Endothelial cell of umbilical vein (primary cell): ENCODE data around the gene CLEC12A. TPM values are rescaled to one million over a fixed set of nuclear protein-coding genes. Genes with fewer than 3 reads are reported as not detected.
A peak's percentile ranks its signal among the peaks of the same experiment; 100 is the strongest.

Source experiments
- BruUV-seq: library from RNA; stranded (reverse); fragments of 400-500 nt; replicated peaks from 2 replicates; lab custom pipeline; 2021; lab: Mats Ljungman, UMichigan
- CTCF ChIA-PET: fragments of 300-600, 350-600 bp; sonication (Branson Sonifier 250); formaldehyde crosslinking; loops from one replicate; lab custom pipeline; 2021; ENCODE audit warnings: antibody characterized with exemption, inconsistent platforms; lab: Charles Lee
- POLR2A ChIA-PET: fragments of 300-600, 350-600 bp; sonication (Branson Sonifier 250); formaldehyde crosslinking; loops from one replicate; lab custom pipeline; 2021; ENCODE audit warnings: antibody characterized with exemption, inconsistent platforms; lab: Charles Lee
- DNase-seq: peaks from one replicate; pipeline ENCODE4 v3.0.0-alpha.2; 2011; ENCODE audit warnings: low read depth, low spot score
- FAIRE-seq: peaks from 2 replicates; lab custom pipeline; 2011; peaks lifted over from hg19 to GRCh38; lab: Jason Lieb, UNC
- H2AFZ ChIP-seq: 2 replicates; pipeline ENCODE4 v1.6.0; 2012; ENCODE audit warnings: low read depth, low read length, control low read depth, inconsistent platforms
- H3K27ac ChIP-seq: 2 replicates; pipeline ENCODE4 v1.5.1; 2011; ENCODE audit warnings: low read depth, mild to moderate bottlenecking, control low read depth, low read length, moderate library complexity; ENCODE audit not compliant: insufficient read depth
- H3K27me3 ChIP-seq, 2 experiments: 2 replicates each; pipeline versions ENCODE4 v1.6.0 to v1.6.1; 2011; ENCODE audit warnings: low read length in 2 of 2, mixed read lengths in 1 of 2; ENCODE audit not compliant: control insufficient read depth in 2 of 2, insufficient read depth in 2 of 2
- H3K36me3 ChIP-seq, 2 experiments: 2 replicates in 1 of 2; 3 replicates in 1 of 2; pipeline ENCODE4 v1.5.1; 2011; ENCODE audit warnings: low read length in 2 of 2, mild to moderate bottlenecking in 1 of 2, moderate library complexity in 1 of 2; ENCODE audit not compliant: control insufficient read depth in 2 of 2, insufficient read depth in 2 of 2; ENCODE audit errors: extremely low read depth in 1 of 2
- H3K4me1 ChIP-seq: 3 replicates; pipeline ENCODE4 v1.5.1; 2011; ENCODE audit warnings: mild to moderate bottlenecking, low read length; ENCODE audit not compliant: control insufficient read depth, insufficient read depth; ENCODE audit errors: extremely low read depth
- H3K4me2 ChIP-seq: 2 replicates; pipeline ENCODE4 v1.6.1; 2011; ENCODE audit warnings: low read length, control low read depth, mixed read lengths; ENCODE audit not compliant: insufficient read depth
- H3K4me3 ChIP-seq, 3 experiments: fragments of 200-600 bp in 1 of 3; sonication (generic), shearing (Covaris generic) in 1 of 3; replicated peaks in 1 of 3; 2 replicates each; pipeline ENCODE4 v1.5.1; 2011 to 2016; ENCODE audit warnings: control low read depth in 3 of 3, low read length in 3 of 3, mild to moderate bottlenecking in 2 of 3, inconsistent platforms in 1 of 3, low read depth in 1 of 3, moderate library complexity in 1 of 3; ENCODE audit not compliant: insufficient read depth in 1 of 3
- H3K79me2 ChIP-seq: 2 replicates; pipeline ENCODE4 v1.6.0; 2012; ENCODE audit warnings: low read length, inconsistent platforms; ENCODE audit not compliant: control insufficient read depth, insufficient read depth
- H3K9ac ChIP-seq: replicated peaks from 2 replicates; pipeline ENCODE3; 2011; ENCODE audit warnings: low read length, control low read depth; ENCODE audit not compliant: insufficient read depth; ENCODE audit errors: extremely low read depth
- H3K9me1 ChIP-seq: replicated peaks from 3 replicates; pipeline ENCODE4 v1.6.0; 2011; ENCODE audit warnings: mild to moderate bottlenecking, low read length; ENCODE audit not compliant: control insufficient read depth, insufficient read depth; ENCODE audit errors: extremely low read depth
- H3K9me3 ChIP-seq: replicated peaks from 2 replicates; pipeline ENCODE4 v1.5.1; 2012; ENCODE audit warnings: low read length, inconsistent platforms; ENCODE audit not compliant: control insufficient read depth, insufficient read depth
- H4K20me1 ChIP-seq: replicated peaks from 2 replicates; pipeline ENCODE3; 2011; ENCODE audit warnings: mild to moderate bottlenecking, low read length; ENCODE audit not compliant: control insufficient read depth, insufficient read depth; ENCODE audit errors: extremely low read depth
- CTCF ChIP-seq, 2 donors: IDR thresholded peaks; 1 replicate in 1 of 2; 2 replicates in 1 of 2; pipeline ENCODE4 v1.5.1; 2011; ENCODE audit warnings: low read length in 2 of 2, mild to moderate bottlenecking in 2 of 2, moderate library complexity in 2 of 2, control low read depth in 1 of 2, inconsistent platforms in 1 of 2, low read depth in 1 of 2; ENCODE audit not compliant: insufficient read depth in 1 of 2; ENCODE audit errors: extremely low read depth in 1 of 2
- EZH2 ChIP-seq: IDR thresholded peaks from 2 replicates; pipeline ENCODE4 v1.6.1; 2012; ENCODE audit warnings: borderline replicate concordance, low read depth, mild to moderate bottlenecking, moderate library complexity, low read length, inconsistent platforms; ENCODE audit not compliant: severe bottlenecking
- FOS ChIP-seq: IDR thresholded peaks from 2 replicates; pipeline ENCODE4 v1.6.1; 2011; ENCODE audit warnings: mild to moderate bottlenecking, low read length, moderate library complexity, borderline replicate concordance; ENCODE audit not compliant: insufficient read depth
- GATA2 ChIP-seq: IDR thresholded peaks from 2 replicates; pipeline ENCODE4 v1.7.0; 2011; ENCODE audit warnings: low read depth, mild to moderate bottlenecking, moderate library complexity, mixed read lengths, low read length; ENCODE audit not compliant: insufficient read length, insufficient read depth
- JUN ChIP-seq: IDR thresholded peaks from 2 replicates; pipeline ENCODE4 v1.6.1; 2011; ENCODE audit warnings: borderline replicate concordance, low read depth; ENCODE audit not compliant: insufficient read length, insufficient read depth
- MAX ChIP-seq: IDR thresholded peaks from 2 replicates; pipeline ENCODE4 v1.6.1; 2011; ENCODE audit not compliant: insufficient read depth, insufficient read length
- MYC ChIP-seq: IDR thresholded peaks from one replicate; pipeline ENCODE4 v1.6.1; 2011; ENCODE audit warnings: mild to moderate bottlenecking, low read depth, low read length
- POLR2A ChIP-seq: IDR thresholded peaks from 2 replicates; pipeline ENCODE4 v1.6.1; 2012; ENCODE audit warnings: low read depth, mild to moderate bottlenecking, control low read depth, low read length
- POLR2AphosphoS5 ChIP-seq: IDR thresholded peaks from 2 replicates; pipeline ENCODE4 v1.6.1; 2012; ENCODE audit warnings: low read depth, mild to moderate bottlenecking, control low read depth, low read length, moderate library complexity; ENCODE audit not compliant: insufficient read depth
- dilution Hi-C: fragments of 300-500 bp; cut with MboI; formaldehyde crosslinking; loops from one replicate; pipeline ENCODE4 v1.15.0; 2019; ENCODE audit warnings: low sequenced_read_pairs; ENCODE audit not compliant: extremely low pct_ligation_motif_present
- intact Hi-C: fragments of 100-400 bp; cut with micrococcal nuclease; formaldehyde crosslinking; loops from one replicate; pipeline ENCODE4 v1.10.0; 2022
- polyA plus RNA-seq, 4 experiments: library from polyadenylated mRNA; depleted of rRNA in 3 of 4; stranded (reverse) in 3 of 4; unstranded in 1 of 4; fragments of >200 nt; gene quantifications; 2 replicates each; pipeline versions ENCODE4 v1.2.1 to v1.2.3, GENCODE V29; 2011 to 2012; ENCODE audit warnings: missing spikeins in 1 of 4
- total RNA-seq: library from RNA; stranded (reverse); gene quantifications from 2 replicates; pipeline ENCODE4 v1.2.3, GENCODE V29; 2021

The CLEC12A gene
- total and polyA plus RNA-seq, 2 donors (not counting 3 experiments of a cell fraction or from before 2014, with no cell fraction given), result not detected

- peak overlapping the region; percentile 99 for H3K27ac ChIP-seq
- no peaks in the 10 kb centered on the region for H3K9me3 ChIP-seq
- peak overlapping the region; percentile 90 for H2AFZ ChIP-seq
- no peaks in the 10 kb centered on the region for H3K79me2 ChIP-seq
- H3K4me2 ChIP-seq, result peak overlapping the region; percentile 67
- H3K36me3 ChIP-seq, result no peaks in the 10 kb centered on the region
- BruUV-seq, result no TSS peak
- peaks cover 27% of the 10 kb centered on the region for H3K4me1 ChIP-seq
- no peaks in the 10 kb centered on the region for H3K9me1 ChIP-seq
- H3K27me3 ChIP-seq, result no peaks in the 10 kb centered on the region
- POLR2A ChIA-PET, result no interaction called here
- TF ChIP-seq JUN, result no peak
- no peak for TF ChIP-seq CTCF (IDR thresholded peaks at IDR 0.05; ENCODE audit: extremely low read depth in 1 of 2, insufficient read depth in 1 of 2, low read depth in 1 of 2, low read length in 2 of 2)
- TF ChIP-seq MAX, result no peak
- TF ChIP-seq EZH2, result no peak
- no peak for TF ChIP-seq GATA2
- TF ChIP-seq POLR2AphosphoS5, result no peak
- no peak for TF ChIP-seq MYC
- TF ChIP-seq POLR2A, result no peak
- TF ChIP-seq FOS, result no peak
- dilution Hi-C loops (no loop called here), intact Hi-C loops (loop anchor here (5.0 to 10.0 kb wide), 3 partner anchors 151 to 346 kb away; partner anchors contain the start of genes CLEC2B and GABARAPL1)
- CTCF ChIA-PET, result interaction anchor here (1.2 to 3.5 kb wide), 6 partner anchors 8 to 50 kb away, joined by 3 to 31 read pairs (median 6); partner anchors contain the start of gene CLEC12B
- no peak overlapping the region for H3K4me3 ChIP-seq
- FAIRE-seq, result no peak
- DNase-seq, result peak; percentile 69
- H3K9ac ChIP-seq, result peak overlapping the region; percentile 52
- no peaks in the 10 kb centered on the region for H4K20me1 ChIP-seq
Observed at GRCh38 chr12:10018386-10018785, 47.2 kb downstream of the CLEC12A start.
